ENCODE data around the gene PAQR5. TPM values are rescaled to one million over a fixed set of nuclear protein-coding genes. Genes with fewer than 3 reads are reported as not detected.
A peak's percentile ranks its signal among the peaks of the same experiment; 100 is the strongest.

Gene PAQR5
- total RNA-seq, 6 experiments from 2014 or later: 0.28 to 3.0 (median 0.98) TPM

- intact Hi-C loops (cut with DNase I): no loop called here
- peak in 1 of 4 donors; percentile 7 for ATAC-seq
- DNase-seq: no peak
- Histone ChIP-seq H3K27me3 (no peaks in the 10 kb centered on the region), H3K9me3 (no peaks in the 10 kb centered on the region), H3K4me1 (peaks cover 0 to 11% (median 0%) of the 10 kb centered on the region in 4 donors), H3K4me3 (no peak overlapping the region), H3K27ac (peak overlapping the region in 1 of 3 donors; percentile 22), H3K36me3 (no peaks in the 10 kb centered on the region)
- TF ChIP-seq POLR2A (IDR thresholded peaks at IDR 0.05): no peak
- TF ChIP-seq, protein P1, sequence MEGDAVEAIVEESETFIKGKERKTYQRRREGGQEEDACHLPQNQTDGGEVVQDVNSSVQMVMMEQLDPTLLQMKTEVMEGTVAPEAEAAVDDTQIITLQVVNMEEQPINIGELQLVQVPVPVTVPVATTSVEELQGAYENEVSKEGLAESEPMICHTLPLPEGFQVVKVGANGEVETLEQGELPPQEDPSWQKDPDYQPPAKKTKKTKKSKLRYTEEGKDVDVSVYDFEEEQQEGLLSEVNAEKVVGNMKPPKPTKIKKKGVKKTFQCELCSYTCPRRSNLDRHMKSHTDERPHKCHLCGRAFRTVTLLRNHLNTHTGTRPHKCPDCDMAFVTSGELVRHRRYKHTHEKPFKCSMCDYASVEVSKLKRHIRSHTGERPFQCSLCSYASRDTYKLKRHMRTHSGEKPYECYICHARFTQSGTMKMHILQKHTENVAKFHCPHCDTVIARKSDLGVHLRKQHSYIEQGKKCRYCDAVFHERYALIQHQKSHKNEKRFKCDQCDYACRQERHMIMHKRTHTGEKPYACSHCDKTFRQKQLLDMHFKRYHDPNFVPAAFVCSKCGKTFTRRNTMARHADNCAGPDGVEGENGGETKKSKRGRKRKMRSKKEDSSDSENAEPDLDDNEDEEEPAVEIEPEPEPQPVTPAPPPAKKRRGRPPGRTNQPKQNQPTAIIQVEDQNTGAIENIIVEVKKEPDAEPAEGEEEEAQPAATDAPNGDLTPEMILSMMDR (IDR thresholded peaks at IDR 0.05): no peak
- 81% methylated on average over 7 of the region's 9 CpGs for WGBS (ENCODE audit: insufficient coverage, low coverage, low lambda C conversion rate, missing lambda C conversion rate)
These were observed 7.3 kb downstream of the PAQR5 start for GRCh38 chr15:69305933-69306568.

DNA sequence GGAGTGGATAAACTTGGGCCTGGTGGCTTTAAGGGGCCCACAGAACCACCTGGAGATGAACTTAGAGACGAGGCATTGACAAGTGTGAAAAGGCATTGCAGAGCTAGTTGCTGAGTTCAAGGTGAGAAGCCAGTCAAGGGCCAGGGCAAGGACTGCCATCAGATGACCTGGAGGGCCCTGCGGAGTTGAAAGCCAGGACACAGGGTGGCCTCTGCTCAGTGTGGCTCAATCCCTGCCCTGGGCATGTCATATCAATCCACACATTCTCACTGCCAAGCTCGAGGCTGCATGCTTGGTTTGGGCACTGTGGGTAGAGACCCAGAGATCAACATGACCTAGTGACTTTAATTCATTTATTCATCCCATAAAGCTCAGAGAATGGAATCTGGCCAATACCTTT lies 9.2 kb downstream of the PAQR5 start:
- ATAC-seq (peak in 1 of 4 donors; percentile 54), DNase-seq (no peak)
- TF ChIP-seq POLR2A (IDR thresholded peaks at IDR 0.05): no peak
- TF ChIP-seq, protein P1 (IDR thresholded peaks at IDR 0.05): no peak
- Histone ChIP-seq H3K36me3 (no peaks in the 10 kb centered on the region), H3K27ac (no peak overlapping the region), H3K4me1 (peaks cover 0 to 11% (median 0%) of the 10 kb centered on the region in 4 donors), H3K9me3 (no peaks in the 10 kb centered on the region), H3K4me3 (no peak overlapping the region), H3K27me3 (no peaks in the 10 kb centered on the region)
- 63% methylated on average over 2 of the region's 3 CpGs for WGBS (ENCODE audit: insufficient coverage, low coverage, low lambda C conversion rate, missing lambda C conversion rate)
- intact Hi-C loops (cut with DNase I): no loop called here

DNA sequence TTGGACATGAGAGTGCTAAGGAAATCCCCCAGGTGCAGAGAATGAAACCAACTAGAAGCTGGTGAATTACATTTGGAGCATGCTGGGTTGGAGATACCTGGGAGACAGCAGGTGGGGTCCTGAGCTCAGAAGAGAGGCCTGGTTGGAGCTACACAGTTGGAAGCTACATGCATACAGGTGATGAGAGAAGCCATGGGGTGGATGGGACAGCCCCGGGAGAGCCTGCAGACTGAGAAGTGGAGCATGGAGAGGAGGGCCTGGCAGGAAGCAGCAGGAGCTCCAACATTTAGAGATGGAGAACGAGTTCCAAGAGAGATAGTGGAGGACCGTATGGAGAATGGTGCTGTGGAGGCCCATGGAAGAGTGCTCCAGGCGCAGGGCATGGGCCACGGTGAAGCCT lies 10.2 kb downstream of the PAQR5 start:
- Histone ChIP-seq H3K4me3 (no peak overlapping the region), H3K9me3 (no peaks in the 10 kb centered on the region), H3K4me1 (peaks cover 0 to 11% (median 0%) of the 10 kb centered on the region in 4 donors), H3K27me3 (no peaks in the 10 kb centered on the region), H3K27ac (no peak overlapping the region), H3K36me3 (no peaks in the 10 kb centered on the region)
- intact Hi-C loops (cut with DNase I): no loop called here
- no peak for DNase-seq
- TF ChIP-seq POLR2A (IDR thresholded peaks at IDR 0.05): no peak
- TF ChIP-seq, protein P1 (IDR thresholded peaks at IDR 0.05): no peak
- ATAC-seq: no peak
- 90% methylated on average over 4 of the region's 5 CpGs for WGBS (ENCODE audit: insufficient coverage, low coverage, low lambda C conversion rate, missing lambda C conversion rate)

DNA sequence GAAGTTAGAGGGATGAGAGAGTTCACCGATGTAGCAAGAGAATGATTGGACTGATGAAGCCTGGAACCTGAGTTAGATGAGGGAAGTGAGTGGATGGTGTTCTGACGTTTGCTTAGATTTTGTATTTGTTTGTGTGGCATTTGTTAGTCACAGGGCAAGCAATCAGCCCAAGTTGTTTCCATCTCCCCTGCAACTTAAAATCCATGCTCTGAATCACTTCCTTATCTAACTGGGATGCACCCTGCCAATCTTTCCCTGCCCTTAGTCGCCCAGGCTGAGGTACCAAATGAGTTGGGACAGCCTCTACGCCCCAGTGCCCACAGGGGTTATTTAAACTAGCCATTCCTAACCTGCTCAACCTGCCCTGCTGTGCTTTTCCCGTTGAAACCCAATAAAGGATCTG lies 12.6 kb downstream of the PAQR5 start:
- no peaks in the 10 kb centered on the region for H3K4me1 ChIP-seq
- H3K27ac ChIP-seq: no peak overlapping the region

More for the DNA sequence above, 12.6 kb downstream of the PAQR5 start:
- DNase-seq (no peak), ATAC-seq (peak in 1 of 4 donors; percentile 28)
- Histone ChIP-seq H3K27me3 (no peaks in the 10 kb centered on the region), H3K9me3 (no peaks in the 10 kb centered on the region), H3K36me3 (no peaks in the 10 kb centered on the region), H3K4me3 (no peak overlapping the region)
- intact Hi-C loops (cut with DNase I): no loop called here
- TF ChIP-seq POLR2A (IDR thresholded peaks at IDR 0.05): no peak
- TF ChIP-seq, protein P1 (IDR thresholded peaks at IDR 0.05): no peak
- WGBS (ENCODE audit: insufficient coverage, low coverage, low lambda C conversion rate, missing lambda C conversion rate): 43% methylated on average over 4 of the region's 5 CpGs

Measured in right lobe of liver (tissue), 6 donors.